Stimulated activated CD4-positive, alpha-beta T cell treated with anti-CD3 and anti-CD28 coated beads, TNF-alpha, amount 100 ng/mL, for 24 hours (primary cell): ENCODE data around the gene USP3.
A peak's percentile ranks its signal among the peaks of the same experiment; 100 is the strongest.

ENCODE experiments used
- DNase-seq, 3 experiments: peaks; one replicate each; pipeline ENCODE4 v3.0.0-alpha.2; 2020; ENCODE audit warnings: low read depth in 3 of 3

USP3 gene, protein sequence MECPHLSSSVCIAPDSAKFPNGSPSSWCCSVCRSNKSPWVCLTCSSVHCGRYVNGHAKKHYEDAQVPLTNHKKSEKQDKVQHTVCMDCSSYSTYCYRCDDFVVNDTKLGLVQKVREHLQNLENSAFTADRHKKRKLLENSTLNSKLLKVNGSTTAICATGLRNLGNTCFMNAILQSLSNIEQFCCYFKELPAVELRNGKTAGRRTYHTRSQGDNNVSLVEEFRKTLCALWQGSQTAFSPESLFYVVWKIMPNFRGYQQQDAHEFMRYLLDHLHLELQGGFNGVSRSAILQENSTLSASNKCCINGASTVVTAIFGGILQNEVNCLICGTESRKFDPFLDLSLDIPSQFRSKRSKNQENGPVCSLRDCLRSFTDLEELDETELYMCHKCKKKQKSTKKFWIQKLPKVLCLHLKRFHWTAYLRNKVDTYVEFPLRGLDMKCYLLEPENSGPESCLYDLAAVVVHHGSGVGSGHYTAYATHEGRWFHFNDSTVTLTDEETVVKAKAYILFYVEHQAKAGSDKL

DNA sequence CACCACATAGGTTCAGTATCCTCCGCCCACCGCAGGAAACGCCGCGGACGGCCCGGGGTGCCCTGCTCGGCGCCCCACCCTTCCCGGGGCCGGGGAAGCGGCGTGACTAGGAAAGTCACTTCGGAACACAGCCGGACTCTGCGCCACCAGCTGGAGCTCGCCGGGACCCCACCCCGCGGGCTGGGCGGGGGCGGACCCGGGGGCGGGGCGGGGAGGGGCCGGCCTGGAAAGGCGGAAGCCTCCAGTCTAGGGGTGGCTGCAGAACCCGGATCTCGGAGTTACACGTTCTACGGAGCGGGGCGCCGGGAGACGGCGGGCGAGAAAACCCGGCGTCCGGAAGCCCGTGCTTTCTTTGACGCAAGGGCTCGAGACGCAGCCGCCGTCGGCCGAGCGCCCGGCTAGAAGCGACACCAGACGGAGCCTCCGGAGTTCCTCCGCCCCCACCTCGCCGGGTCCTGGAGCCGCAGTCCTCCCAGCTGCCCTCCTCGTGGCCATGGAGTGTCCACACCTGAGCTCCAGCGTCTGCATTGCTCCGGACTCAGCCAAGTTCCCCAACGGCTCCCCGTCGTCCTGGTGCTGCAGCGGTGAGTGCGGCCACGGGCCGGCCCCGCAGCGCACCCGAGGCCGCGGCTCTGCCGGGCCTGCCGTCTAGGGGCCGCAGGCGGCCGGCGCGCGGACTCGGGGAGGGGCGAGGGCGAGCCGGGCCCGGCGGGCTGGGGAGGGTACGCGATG, at the start of gene USP3:
TSS of gene USP3 (plus strand) at position 347 of the 732 bp plus-strand sequence. CDS start at position 494, 147 bp downstream.
- DNase-seq, result peak; percentile 88 to 93 (median 89)

DNA sequence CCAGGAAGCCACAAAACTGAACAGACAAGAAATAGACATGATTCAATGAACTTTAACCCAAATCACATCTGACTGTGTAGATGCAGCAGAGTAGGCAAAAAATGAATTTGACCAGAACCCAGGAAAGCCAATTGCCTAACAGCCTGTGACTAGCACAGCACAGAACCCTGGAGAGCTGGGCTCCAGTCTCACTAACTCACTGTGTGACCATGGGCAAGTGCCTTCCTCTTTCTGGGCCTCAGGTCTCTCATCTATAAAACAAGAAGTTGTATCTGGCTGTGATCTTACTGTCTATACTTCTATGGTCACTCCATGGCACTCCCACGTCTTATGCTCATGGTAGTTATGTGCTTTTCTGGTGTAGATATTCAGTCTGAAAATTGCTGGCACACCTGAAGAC, 48.1 kb upstream of the USP3 start:
- DNase-seq, result no peak

DNA sequence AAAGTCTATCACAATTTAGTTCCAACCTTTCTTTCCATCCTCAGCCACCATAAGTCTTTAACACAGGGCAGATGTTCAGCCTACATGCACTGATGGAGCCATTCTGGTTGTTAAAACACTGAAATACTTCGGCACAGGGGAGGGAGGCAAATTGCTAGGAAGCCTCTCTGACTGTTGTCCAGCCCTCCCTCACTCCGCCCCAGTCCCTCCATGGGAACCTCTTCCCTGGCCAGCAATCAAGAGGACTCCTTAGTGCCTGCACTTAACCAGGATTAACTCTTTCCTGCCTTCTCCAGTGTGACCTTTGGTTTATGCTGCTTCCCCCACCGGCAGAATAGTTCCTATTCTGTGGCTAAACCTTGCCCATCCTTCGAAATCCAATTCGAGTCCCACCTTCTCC, 47.0 kb upstream of the USP3 start:
- no peak for DNase-seq

- no peak for DNase-seq
Measured at GRCh38 chr15:63458026-63458425, 46.4 kb upstream of the USP3 start.

GRCh38 chr15:63458794-63459395, 45.5 kb upstream of the USP3 start:
- no peak for DNase-seq

DNA sequence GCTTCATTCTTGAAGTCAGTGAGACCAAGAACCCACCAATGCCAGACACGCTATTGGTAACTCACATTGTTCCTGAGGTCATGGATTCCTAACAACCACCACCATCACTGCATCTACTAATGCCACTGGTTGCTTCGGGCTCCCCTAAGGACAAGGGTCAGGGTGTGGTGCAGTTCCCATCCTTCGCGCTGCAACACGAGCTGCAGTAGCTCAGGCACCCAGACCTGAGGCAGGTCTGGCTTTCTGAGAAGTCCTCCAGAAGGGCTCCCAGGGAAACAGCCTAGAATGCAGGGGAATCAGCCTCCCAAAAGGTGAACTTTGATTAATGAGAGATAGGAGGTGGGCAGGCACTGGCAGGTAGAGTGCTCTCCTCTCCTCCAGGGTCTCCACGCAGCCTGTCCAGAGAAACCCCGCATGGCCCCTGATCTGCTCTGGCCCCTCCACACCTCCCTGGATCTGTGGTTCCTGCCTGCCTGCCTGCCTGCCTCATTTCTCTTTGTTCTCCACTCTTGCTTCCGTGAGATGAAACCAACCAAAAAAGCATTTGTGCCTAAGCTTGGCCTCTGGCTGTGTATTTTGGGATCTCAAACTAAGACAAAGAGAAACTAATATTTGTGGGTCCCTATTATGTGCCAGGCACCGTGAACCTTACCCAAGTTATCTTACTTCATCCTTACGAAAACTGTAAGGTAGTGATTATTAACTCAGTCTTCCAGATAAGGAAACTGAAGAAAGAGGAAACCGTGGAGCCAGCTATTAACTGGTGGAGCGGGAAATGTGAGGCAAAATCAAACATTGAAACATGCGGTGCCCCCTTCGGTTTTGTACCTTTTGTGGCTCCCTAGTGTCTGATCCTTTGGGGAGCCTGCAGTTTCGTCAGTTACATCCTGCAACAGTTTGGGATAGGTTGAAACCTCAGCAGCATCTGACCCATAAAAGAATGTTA, 43.9 kb upstream of the USP3 start:
- DNase-seq, result no peak

GRCh38 chr15:63461230-63461985, 43.0 kb upstream of the USP3 start:
- DNase-seq, result no peak

DNA sequence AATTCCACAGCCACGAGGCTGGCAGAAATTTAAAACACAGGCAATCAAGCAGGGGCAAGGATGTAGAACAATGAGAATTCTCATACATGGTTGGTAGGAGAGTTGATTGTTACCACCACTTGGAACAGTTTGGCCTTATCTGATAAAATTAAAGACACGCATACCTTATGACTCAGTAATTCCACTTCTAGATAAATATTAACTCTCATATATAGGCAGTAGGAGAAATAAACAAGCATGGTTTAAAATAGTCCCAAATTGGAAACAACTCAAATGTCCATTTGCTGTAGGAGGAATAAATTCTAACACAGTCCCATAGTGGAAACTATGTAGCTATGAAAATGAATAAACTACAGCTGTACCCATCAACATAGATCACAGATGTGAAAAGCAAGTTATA, 42.3 kb upstream of the USP3 start:
- DNase-seq, result no peak

DNA sequence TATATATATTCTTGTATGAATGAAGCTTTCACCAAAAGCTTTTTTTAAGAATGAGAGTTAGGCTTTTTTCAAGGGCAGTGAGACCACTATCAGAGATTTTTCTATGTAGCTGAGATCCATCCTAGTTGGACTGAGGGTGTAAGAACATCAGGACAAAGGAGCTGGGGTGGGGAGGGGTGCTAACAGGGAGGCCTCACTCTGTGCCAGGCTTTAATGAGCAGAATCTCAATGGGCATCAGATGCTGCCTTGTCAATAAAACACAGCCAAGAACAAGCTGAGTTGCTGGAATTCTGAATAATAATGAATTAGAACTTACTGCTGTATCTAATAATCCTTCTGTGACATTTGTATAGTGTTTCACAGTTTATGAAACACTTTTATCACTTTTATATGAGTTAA, 41.4 kb upstream of the USP3 start:
- DNase-seq, result no peak

GRCh38 chr15:63463793-63464192, 40.6 kb upstream of the USP3 start:
- DNase-seq, result no peak

DNA sequence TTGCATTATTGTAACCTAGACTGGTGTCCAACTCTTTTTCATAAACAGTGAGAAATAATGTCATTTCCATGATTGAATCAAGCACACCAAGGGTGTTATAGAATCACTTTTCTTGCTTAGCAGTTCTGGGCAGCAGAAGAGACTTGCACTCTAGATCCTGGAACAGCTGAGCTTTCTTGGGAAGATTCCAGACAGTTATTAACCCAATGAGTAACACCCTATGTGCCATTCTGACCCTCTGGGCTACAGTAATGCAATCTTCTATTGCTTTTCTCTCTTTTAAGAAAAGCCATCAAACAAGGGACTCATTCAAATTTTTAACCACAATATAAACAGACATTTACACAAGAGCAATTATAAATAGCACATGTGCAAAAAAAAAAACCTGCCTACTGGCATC, 39.3 kb upstream of the USP3 start:
- no peak for DNase-seq

DNA sequence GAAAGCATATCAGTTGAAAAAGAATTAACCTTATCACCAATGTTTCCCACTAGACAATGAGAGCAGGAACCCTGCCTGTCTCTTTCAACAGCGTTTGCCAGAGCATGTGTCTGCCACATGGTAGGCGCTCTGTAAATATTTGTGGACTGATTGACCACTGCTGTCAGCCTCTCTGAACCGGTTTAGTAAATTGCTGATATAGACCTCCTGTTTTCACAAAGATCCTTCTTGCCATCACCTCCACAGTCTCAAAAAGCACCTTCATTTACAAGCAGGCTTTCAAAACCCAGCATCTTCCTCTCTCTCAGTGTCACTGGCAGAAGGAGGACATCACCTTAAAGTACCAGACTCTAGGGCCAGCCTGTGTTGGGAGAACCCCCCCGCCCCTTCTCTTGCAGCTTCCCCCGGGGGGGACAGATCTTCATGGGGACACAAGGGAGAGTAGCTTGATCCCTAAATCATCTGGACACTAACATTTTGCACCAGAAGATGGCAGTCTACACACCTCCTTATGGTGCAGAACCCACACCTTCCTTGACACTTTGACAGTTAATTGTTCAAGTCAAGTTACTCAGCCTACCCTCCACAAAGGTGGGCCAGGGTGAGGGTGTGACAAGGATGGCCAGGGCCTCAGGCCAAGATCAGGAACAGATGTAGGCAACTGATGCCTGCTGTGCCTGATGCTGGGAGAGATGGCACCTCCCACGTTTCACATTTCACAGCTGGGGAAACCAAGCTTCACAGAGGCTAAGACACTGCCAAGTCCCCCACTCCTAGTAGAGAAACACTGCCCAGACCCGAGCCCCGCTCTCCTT, 37.8 kb upstream of the USP3 start:
- DNase-seq, result peak in 1 of 3 experiments; percentile 53

GRCh38 chr15:63469190-63469589, 35.2 kb upstream of the USP3 start:
- no peak for DNase-seq

DNA sequence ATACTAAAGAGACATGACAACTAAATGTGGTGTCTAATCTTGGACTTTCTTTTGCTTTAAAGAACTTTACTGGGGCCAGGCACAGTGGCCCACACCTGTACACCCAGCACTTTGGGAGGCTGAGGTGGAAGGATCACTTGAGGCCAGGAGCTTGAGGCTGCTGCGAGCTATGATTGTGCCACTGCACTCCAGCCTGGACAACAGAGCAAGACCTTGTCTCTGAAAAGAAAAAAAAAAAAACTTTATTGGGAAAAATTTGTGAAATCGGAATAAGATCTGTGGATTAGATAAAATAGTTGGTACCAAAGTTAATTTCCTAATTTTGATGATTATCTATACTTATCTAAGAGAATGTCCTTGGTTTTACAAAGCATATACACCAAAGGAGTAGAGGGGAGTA, 34.4 kb upstream of the USP3 start:
- DNase-seq, result no peak

DNA sequence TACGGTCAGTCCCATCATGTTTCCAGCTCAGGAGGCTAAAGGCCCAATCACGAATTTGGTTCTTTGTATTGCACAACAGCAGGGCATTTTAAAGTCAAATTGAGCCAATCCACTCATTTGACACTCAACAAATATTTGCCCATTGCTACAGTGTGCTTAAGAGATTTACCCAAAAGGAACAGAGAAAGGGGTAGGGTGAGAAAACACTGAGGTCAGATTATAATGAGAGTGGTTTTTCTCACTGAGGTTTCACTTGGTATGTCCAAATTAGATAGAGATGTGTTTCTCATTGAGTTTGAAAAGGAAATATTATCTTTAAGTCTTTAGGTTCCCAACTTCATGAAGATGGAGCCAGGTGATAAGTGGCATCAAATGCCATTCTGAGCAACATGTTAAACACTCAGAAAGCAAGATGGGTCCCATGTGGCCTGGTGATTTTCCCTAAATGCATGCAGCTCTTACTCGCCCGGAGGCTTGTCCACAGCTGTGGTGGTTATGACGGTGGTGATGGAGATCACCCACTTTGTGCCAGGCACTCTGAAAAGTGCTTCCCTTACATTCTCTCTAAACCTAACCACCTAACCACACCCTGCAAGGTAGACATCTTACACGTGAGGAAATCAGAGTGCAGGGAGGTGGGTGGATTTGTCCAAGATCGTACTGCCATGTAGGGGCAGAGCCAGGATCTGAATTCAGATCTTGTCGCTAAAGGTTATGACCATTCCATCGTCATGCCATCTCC, 31.2 kb upstream of the USP3 start:
- no peak for DNase-seq

DNA sequence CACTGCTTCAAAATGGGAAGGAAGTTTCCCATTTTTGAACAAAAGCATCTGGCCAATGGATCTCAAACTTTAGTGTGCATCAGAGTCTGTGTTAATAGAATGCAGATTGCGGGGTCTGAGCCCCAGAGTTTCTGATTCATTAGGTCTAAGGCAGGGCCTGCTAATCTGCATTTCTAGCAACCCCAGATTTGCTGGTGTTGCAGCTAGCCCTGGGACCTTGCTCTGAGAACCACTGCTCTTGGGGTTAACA, 30.7 kb upstream of the USP3 start:
- DNase-seq, result no peak

- DNase-seq, result peak in 2 of 3 experiments; percentile 33 to 49
Measured at GRCh38 chr15:63473999-63474809, 30.2 kb upstream of the USP3 start.

- no peak for DNase-seq
Measured at GRCh38 chr15:63474810-63475316, 29.5 kb upstream of the USP3 start.
